C4-2B (cell line): ENCODE data around the gene ASTN1.

ENCODE experiments used
- ZFX ChIP-seq: fragments of 450-650 bp; IDR thresholded peaks from 2 replicates; pipeline ENCODE4 v1.6.1; 2017
- TF ChIP-seq, protein P1 (sequence below): fragments of 450-650 bp; conservative IDR thresholded peaks from 2 replicates; pipeline ENCODE4 v1.5.1; 2017; ENCODE audit warnings: mild to moderate bottlenecking

GRCh38 chr1:176994931-176995596, 169.4 kb downstream of the ASTN1 start:
- TF ChIP-seq, protein P1, sequence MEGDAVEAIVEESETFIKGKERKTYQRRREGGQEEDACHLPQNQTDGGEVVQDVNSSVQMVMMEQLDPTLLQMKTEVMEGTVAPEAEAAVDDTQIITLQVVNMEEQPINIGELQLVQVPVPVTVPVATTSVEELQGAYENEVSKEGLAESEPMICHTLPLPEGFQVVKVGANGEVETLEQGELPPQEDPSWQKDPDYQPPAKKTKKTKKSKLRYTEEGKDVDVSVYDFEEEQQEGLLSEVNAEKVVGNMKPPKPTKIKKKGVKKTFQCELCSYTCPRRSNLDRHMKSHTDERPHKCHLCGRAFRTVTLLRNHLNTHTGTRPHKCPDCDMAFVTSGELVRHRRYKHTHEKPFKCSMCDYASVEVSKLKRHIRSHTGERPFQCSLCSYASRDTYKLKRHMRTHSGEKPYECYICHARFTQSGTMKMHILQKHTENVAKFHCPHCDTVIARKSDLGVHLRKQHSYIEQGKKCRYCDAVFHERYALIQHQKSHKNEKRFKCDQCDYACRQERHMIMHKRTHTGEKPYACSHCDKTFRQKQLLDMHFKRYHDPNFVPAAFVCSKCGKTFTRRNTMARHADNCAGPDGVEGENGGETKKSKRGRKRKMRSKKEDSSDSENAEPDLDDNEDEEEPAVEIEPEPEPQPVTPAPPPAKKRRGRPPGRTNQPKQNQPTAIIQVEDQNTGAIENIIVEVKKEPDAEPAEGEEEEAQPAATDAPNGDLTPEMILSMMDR: no peak
- no peak for TF ChIP-seq ZFX
